NT2/D1 (cell line): ENCODE measurements around the gene TMEM263.

Experiments
- SUZ12 ChIP-seq: IDR thresholded peaks from 2 replicates; pipeline ENCODE4 v1.6.1; 2011; ENCODE audit not compliant: insufficient read length, insufficient read depth; ENCODE audit errors: extremely low read depth
- YY1 ChIP-seq: IDR thresholded peaks from 2 replicates; pipeline ENCODE4 v1.6.1; 2011; ENCODE audit not compliant: insufficient read length, insufficient read depth
- ZNF274 ChIP-seq: IDR thresholded peaks from 2 replicates; pipeline ENCODE4 v1.6.1; 2011; ENCODE audit warnings: mild to moderate bottlenecking, low read depth, low read length

GRCh38 chr12:106914796-106915634 lies 40.7 kb upstream of the TMEM263 start:
- no peak for TF ChIP-seq SUZ12
- no peak for TF ChIP-seq ZNF274
- TF ChIP-seq YY1 = no peak
